B cell (primary cell): ENCODE data around the gene KDM5B. TPM values are rescaled to one million over a fixed set of nuclear protein-coding genes. Genes with fewer than 3 reads are reported as not detected.

Experiments
- ATAC-seq: fragments of 200-7000 bp; cut with Tn5 transposase; one replicate; pipeline ENCODE4 v1.10.0; 2021; ENCODE audit warnings: low read depth, mild to moderate bottlenecking, moderate number of reproducible peaks, moderate library complexity
- CTCF ChIA-PET: fragments of 350-600 bp; sonication (Branson Sonifier 250); formaldehyde crosslinking; loops from one replicate; lab custom pipeline; 2021; ENCODE audit warnings: antibody characterized with exemption, inconsistent platforms; lab: Charles Lee
- POLR2A ChIA-PET: fragments of 350-600 bp; sonication (Branson Sonifier 250); formaldehyde crosslinking; loops from one replicate; lab custom pipeline; 2021; ENCODE audit warnings: antibody characterized with exemption; lab: Charles Lee
- DNase-seq: peaks from one replicate; pipeline ENCODE4 v3.0.0; 2013
- H2AFZ ChIP-seq: 2 replicates; pipeline ENCODE4 v1.6.1; 2012; ENCODE audit warnings: mild to moderate bottlenecking, low read depth, low read length; ENCODE audit not compliant: insufficient read depth, poor library complexity, severe bottlenecking
- H3K27ac ChIP-seq, 2 donors: 1 replicate in 1 of 2; 2 replicates in 1 of 2; pipeline ENCODE4 v1.5.1; 2012 to 2013; ENCODE audit warnings: low read length in 2 of 2, mild to moderate bottlenecking in 2 of 2, moderate library complexity in 1 of 2
- H3K27me3 ChIP-seq, 4 experiments: fragments of 200-600 bp in 1 of 4; sonication (generic) in 1 of 4; replicated peaks in 1 of 4; 1 replicate in 2 of 4; 2 replicates in 2 of 4; pipeline versions ENCODE4 v1.6.1 to v1.7.0; 2013 to 2016; ENCODE audit warnings: low read length in 3 of 4, mild to moderate bottlenecking in 2 of 4, mixed read lengths in 1 of 4, moderate library complexity in 1 of 4; ENCODE audit not compliant: insufficient read depth in 4 of 4, control insufficient read depth in 3 of 4; ENCODE audit errors: control extremely low read depth in 1 of 4
- H3K36me3 ChIP-seq, 2 experiments: replicated peaks in 1 of 2; 1 replicate in 1 of 2; 2 replicates in 1 of 2; pipeline versions ENCODE4 v1.6.1 to v1.7.1; 2013; ENCODE audit warnings: low read length in 1 of 2; ENCODE audit not compliant: insufficient read depth in 2 of 2, control insufficient read depth in 1 of 2; ENCODE audit errors: control extremely low read depth in 1 of 2, extremely low read depth in 1 of 2
- H3K4me1 ChIP-seq, 2 donors: fragments of 200-600 bp in 1 of 2; sonication (generic) in 1 of 2; 1 replicate in 1 of 2; 2 replicates in 1 of 2; pipeline versions ENCODE4 v1.5.1 to v1.6.1; 2013 to 2017; ENCODE audit warnings: low read length in 2 of 2; ENCODE audit not compliant: control insufficient read depth in 2 of 2, insufficient read depth in 2 of 2
- H3K4me2 ChIP-seq: replicated peaks from 2 replicates; pipeline ENCODE3; 2012; ENCODE audit warnings: mild to moderate bottlenecking, low read depth, low read length; ENCODE audit not compliant: poor library complexity, severe bottlenecking
- H3K4me3 ChIP-seq, 5 experiments: fragments of 200-600 bp in 1 of 5; sonication (generic) in 1 of 5; 1 replicate in 3 of 5; 2 replicates in 2 of 5; pipeline versions ENCODE4 v1.5.1 to v1.7.0; 2011 to 2016; ENCODE audit warnings: low read length in 4 of 5, mild to moderate bottlenecking in 4 of 5, low read depth in 2 of 5, control low read depth in 1 of 5, moderate library complexity in 1 of 5; ENCODE audit not compliant: insufficient read depth in 1 of 5; ENCODE audit errors: control extremely low read depth in 1 of 5, extremely low read depth in 1 of 5
- H3K79me2 ChIP-seq: fragments of 200-600 bp; sonication (generic); one replicate; pipeline ENCODE4 v1.6.0; 2016; ENCODE audit warnings: low read length; ENCODE audit not compliant: control insufficient read depth, insufficient read depth
- H3K9ac ChIP-seq: fragments of 200-600 bp; sonication (generic); 2 replicates; pipeline ENCODE4 v1.6.1; 2017; ENCODE audit warnings: mild to moderate bottlenecking, low read length, moderate library complexity
- H3K9me3 ChIP-seq, 3 donors: one replicate each; pipeline versions ENCODE4 v1.6.1 to v1.7.1; 2013; ENCODE audit warnings: low read length in 2 of 3; ENCODE audit not compliant: control insufficient read depth in 2 of 3, insufficient read depth in 1 of 3; ENCODE audit errors: control extremely low read depth in 1 of 3
- H4K20me1 ChIP-seq: 2 replicates; pipeline ENCODE4 v1.6.0; 2012; ENCODE audit warnings: mild to moderate bottlenecking, low read length; ENCODE audit not compliant: insufficient read depth, control insufficient read depth, poor library complexity, severe bottlenecking
- H3K27ac Mint-ChIP-seq: one replicate; pipeline ENCODE4 v1.8.0; 2021; ENCODE audit warnings: mixed read lengths
- H3K27me3 Mint-ChIP-seq: one replicate; pipeline ENCODE4 v1.8.0; 2021; ENCODE audit warnings: mixed read lengths
- H3K4me1 Mint-ChIP-seq: one replicate; pipeline ENCODE4 v1.8.0; 2021; ENCODE audit warnings: mixed read lengths
- H3K4me3 Mint-ChIP-seq: one replicate; pipeline ENCODE4 v1.8.0; 2021; ENCODE audit warnings: mixed read lengths
- H3K9me3 Mint-ChIP-seq: one replicate; pipeline ENCODE4 v1.8.0; 2022; ENCODE audit warnings: mixed read lengths; ENCODE audit not compliant: insufficient read depth
- EZH2 ChIP-seq: IDR thresholded peaks from 2 replicates; pipeline ENCODE4 v1.6.1; 2012; ENCODE audit warnings: borderline replicate concordance, low read depth, mild to moderate bottlenecking, moderate library complexity, low read length; ENCODE audit not compliant: insufficient read depth, poor library complexity, severe bottlenecking
- WGBS: methylation state at CpG from one replicate; pipeline ENCODE4 v1.1.5; 2013; ENCODE audit warnings: missing lambda C conversion rate; ENCODE audit not compliant: insufficient coverage; 5-methylcytosine and 5-hydroxymethylcytosine counted together
- intact Hi-C: fragments of 100-400 bp; cut with micrococcal nuclease; formaldehyde crosslinking; loops from one replicate; pipeline ENCODE4 v1.10.0; 2022
- polyA plus RNA-seq: library from polyadenylated mRNA; depleted of rRNA; stranded (reverse); fragments of >200 nt; gene quantifications from 2 replicates; pipeline ENCODE4 v1.2.3, GENCODE V29; 2012
- total RNA-seq, 2 donors: library from RNA; stranded (reverse); fragments of 120-200 nt in 1 of 2; gene quantifications; 1 replicate in 1 of 2; 2 replicates in 1 of 2; pipeline versions ENCODE4 v1.2.3 to v1.2.4, GENCODE V29; 2013 to 2022
- TF ChIP-seq, protein P1 (sequence below): fragments of 200-600 bp; IDR thresholded peaks from one replicate; pipeline ENCODE4 v1.8.0; 2022; ENCODE audit warnings: antibody characterized with exemption, mild to moderate bottlenecking

KDM5B gene
- total and polyA plus RNA-seq, 2 donors (not counting 1 experiment from before 2014, with no cell fraction given), result 11.2 to 62.7 TPM

DNA sequence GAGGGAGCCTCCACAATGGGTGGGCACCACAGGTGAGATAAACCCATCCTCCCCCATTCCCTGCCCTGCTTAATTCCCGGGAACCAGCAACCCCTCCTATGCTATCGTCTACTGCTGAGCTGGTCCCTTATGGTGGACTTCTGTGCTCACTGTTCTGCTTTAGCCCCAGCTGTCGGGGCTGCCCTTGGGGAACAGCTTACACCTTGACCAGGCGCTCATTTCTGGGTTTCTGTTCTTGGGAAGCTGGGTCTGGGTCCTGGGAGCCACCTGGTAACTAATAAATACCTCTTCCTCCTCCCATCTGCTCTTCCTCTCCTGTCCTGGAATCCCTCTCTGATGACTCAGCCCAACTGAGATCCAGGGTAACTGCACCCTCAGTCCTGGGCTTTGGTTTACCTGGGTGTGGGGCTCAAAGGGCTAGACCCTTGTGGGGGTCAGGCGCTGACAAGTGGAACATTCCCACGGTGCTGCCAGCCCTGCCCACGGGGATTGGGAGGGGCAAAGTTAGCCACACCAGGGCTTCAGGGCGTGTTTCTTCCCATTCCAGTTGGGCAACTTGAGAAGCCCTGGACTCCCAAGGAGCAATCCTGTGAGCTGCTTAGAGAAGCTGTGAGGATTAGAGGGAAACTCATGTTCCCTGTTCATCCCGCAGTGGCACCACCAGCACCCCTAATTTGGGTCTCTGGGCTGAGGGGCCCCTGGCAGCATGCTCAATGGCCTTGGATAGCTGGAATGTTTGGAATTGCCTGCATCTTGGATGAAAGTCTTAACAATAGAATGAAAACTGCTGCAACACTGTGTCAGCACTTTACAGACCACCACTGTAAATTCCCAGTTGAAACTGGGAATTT lies 4.2 kb upstream of the KDM5B start:
- H4K20me1 ChIP-seq, result no peaks in the 10 kb centered on the region
- Mint-ChIP-seq H3K4me3 (peak overlapping the region; percentile 87), H3K9me3 (no peaks in the 10 kb centered on the region), H3K27ac (no peak overlapping the region), H3K27me3 (peaks cover 6% of the 10 kb centered on the region), H3K4me1 (peaks cover 22% of the 10 kb centered on the region)
- 86% methylated on average over 9 of the region's 9 CpGs for WGBS
- peak overlapping the region; percentile 99 for H2AFZ ChIP-seq
- no peak overlapping the region for H3K27ac ChIP-seq
- intact Hi-C loops, result no loop called here
- H3K36me3 ChIP-seq, result no peaks in the 10 kb centered on the region
- ChIA-PET CTCF (no interaction called here), POLR2A (no interaction called here)
- peaks cover 13 to 20% of the 10 kb centered on the region in 2 donors for H3K4me1 ChIP-seq
- H3K4me2 ChIP-seq, result no peak overlapping the region
- peaks cover 0 to 15% (median 2%) of the 10 kb centered on the region in 4 experiments for H3K27me3 ChIP-seq
- peaks cover 13% of the 10 kb centered on the region for H3K79me2 ChIP-seq
- no peak for ATAC-seq
- no peak for DNase-seq
- TF ChIP-seq EZH2, result no peak
- TF ChIP-seq, protein P1, sequence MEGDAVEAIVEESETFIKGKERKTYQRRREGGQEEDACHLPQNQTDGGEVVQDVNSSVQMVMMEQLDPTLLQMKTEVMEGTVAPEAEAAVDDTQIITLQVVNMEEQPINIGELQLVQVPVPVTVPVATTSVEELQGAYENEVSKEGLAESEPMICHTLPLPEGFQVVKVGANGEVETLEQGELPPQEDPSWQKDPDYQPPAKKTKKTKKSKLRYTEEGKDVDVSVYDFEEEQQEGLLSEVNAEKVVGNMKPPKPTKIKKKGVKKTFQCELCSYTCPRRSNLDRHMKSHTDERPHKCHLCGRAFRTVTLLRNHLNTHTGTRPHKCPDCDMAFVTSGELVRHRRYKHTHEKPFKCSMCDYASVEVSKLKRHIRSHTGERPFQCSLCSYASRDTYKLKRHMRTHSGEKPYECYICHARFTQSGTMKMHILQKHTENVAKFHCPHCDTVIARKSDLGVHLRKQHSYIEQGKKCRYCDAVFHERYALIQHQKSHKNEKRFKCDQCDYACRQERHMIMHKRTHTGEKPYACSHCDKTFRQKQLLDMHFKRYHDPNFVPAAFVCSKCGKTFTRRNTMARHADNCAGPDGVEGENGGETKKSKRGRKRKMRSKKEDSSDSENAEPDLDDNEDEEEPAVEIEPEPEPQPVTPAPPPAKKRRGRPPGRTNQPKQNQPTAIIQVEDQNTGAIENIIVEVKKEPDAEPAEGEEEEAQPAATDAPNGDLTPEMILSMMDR, result no peak
- no peak overlapping the region for H3K9ac ChIP-seq
- peaks cover 0 to 4% (median 2%) of the 10 kb centered on the region in 3 donors for H3K9me3 ChIP-seq
- no peak overlapping the region for H3K4me3 ChIP-seq
